ENCODE results near the gene RIOK2. TPM values are rescaled to one million over a fixed set of nuclear protein-coding genes. Genes with fewer than 3 reads are reported as not detected.

The RIOK2 gene
- total and polyA plus RNA-seq, 4 donors, result 4.1 to 11.8 (median 10.1) TPM

GRCh38 chr5:97208184-97208713 is 25.2 kb upstream of the RIOK2 start:
- Histone ChIP-seq H3K4me1 (ENCODE audit: control insufficient read depth in 4 of 4, insufficient read depth in 4 of 4, low read length in 3 of 4) (no peaks in the 10 kb centered on the region), H3K36me3 (ENCODE audit: control insufficient read depth in 4 of 4, insufficient read depth in 3 of 4, low read depth in 1 of 4, low read length in 3 of 4) (no peaks in the 10 kb centered on the region), H3K27me3 (ENCODE audit: control insufficient read depth in 4 of 4, insufficient read depth in 4 of 4, low read length in 3 of 4) (no peaks in the 10 kb centered on the region), H3K27ac (ENCODE audit: low read depth in 1 of 2, low read length in 2 of 2) (no peak overlapping the region), H3K4me3 (ENCODE audit: low read depth in 1 of 3, low read length in 3 of 3) (no peak overlapping the region), H3K9ac (ENCODE audit: low read depth in 1 of 2, low read length in 2 of 2) (no peak overlapping the region), H3K9me3 (ENCODE audit: control insufficient read depth in 4 of 4, low read length in 3 of 4) (peaks cover 0 to 2% (median 0%) of the 10 kb centered on the region in 4 donors)
- TF ChIP-seq ATF3 (IDR thresholded peaks at IDR 0.05), result no peak
- TF ChIP-seq, protein P1, sequence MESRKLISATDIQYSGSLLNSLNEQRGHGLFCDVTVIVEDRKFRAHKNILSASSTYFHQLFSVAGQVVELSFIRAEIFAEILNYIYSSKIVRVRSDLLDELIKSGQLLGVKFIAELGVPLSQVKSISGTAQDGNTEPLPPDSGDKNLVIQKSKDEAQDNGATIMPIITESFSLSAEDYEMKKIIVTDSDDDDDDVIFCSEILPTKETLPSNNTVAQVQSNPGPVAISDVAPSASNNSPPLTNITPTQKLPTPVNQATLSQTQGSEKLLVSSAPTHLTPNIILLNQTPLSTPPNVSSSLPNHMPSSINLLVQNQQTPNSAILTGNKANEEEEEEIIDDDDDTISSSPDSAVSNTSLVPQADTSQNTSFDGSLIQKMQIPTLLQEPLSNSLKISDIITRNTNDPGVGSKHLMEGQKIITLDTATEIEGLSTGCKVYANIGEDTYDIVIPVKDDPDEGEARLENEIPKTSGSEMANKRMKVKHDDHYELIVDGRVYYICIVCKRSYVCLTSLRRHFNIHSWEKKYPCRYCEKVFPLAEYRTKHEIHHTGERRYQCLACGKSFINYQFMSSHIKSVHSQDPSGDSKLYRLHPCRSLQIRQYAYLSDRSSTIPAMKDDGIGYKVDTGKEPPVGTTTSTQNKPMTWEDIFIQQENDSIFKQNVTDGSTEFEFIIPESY (IDR thresholded peaks at IDR 0.05), result no peak
- no peak for TF ChIP-seq SP1 (IDR thresholded peaks at IDR 0.05)
- no peak for TF ChIP-seq GABPA (IDR thresholded peaks at IDR 0.05 in 1 of 2, conservative IDR thresholded peaks at IDR 0.05 in 1 of 2)
- no peak for TF ChIP-seq HNF4G (IDR thresholded peaks at IDR 0.05)
- no peak for TF ChIP-seq FOXA2 (IDR thresholded peaks at IDR 0.05)
- TF ChIP-seq HNF4A (conservative IDR thresholded peaks at IDR 0.05), result no peak
- TF ChIP-seq FOXA1 (IDR thresholded peaks at IDR 0.05), result no peak
- TF ChIP-seq RXRA (IDR thresholded peaks at IDR 0.05), result no peak
- no peak for TF ChIP-seq EGR1 (IDR thresholded peaks at IDR 0.05; ENCODE audit: low read depth in 2 of 2)
- no peak for TF ChIP-seq YY1 (IDR thresholded peaks at IDR 0.05)
- TF ChIP-seq, protein P2, sequence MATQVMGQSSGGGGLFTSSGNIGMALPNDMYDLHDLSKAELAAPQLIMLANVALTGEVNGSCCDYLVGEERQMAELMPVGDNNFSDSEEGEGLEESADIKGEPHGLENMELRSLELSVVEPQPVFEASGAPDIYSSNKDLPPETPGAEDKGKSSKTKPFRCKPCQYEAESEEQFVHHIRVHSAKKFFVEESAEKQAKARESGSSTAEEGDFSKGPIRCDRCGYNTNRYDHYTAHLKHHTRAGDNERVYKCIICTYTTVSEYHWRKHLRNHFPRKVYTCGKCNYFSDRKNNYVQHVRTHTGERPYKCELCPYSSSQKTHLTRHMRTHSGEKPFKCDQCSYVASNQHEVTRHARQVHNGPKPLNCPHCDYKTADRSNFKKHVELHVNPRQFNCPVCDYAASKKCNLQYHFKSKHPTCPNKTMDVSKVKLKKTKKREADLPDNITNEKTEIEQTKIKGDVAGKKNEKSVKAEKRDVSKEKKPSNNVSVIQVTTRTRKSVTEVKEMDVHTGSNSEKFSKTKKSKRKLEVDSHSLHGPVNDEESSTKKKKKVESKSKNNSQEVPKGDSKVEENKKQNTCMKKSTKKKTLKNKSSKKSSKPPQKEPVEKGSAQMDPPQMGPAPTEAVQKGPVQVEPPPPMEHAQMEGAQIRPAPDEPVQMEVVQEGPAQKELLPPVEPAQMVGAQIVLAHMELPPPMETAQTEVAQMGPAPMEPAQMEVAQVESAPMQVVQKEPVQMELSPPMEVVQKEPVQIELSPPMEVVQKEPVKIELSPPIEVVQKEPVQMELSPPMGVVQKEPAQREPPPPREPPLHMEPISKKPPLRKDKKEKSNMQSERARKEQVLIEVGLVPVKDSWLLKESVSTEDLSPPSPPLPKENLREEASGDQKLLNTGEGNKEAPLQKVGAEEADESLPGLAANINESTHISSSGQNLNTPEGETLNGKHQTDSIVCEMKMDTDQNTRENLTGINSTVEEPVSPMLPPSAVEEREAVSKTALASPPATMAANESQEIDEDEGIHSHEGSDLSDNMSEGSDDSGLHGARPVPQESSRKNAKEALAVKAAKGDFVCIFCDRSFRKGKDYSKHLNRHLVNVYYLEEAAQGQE (IDR thresholded peaks at IDR 0.05), result no peak
- no peak for TF ChIP-seq RAD21 (IDR thresholded peaks at IDR 0.05)
- TF ChIP-seq JUND (IDR thresholded peaks at IDR 0.05), result no peak
- no peak for TF ChIP-seq TAF1 (conservative IDR thresholded peaks at IDR 0.05)
- TF ChIP-seq, protein P3, sequence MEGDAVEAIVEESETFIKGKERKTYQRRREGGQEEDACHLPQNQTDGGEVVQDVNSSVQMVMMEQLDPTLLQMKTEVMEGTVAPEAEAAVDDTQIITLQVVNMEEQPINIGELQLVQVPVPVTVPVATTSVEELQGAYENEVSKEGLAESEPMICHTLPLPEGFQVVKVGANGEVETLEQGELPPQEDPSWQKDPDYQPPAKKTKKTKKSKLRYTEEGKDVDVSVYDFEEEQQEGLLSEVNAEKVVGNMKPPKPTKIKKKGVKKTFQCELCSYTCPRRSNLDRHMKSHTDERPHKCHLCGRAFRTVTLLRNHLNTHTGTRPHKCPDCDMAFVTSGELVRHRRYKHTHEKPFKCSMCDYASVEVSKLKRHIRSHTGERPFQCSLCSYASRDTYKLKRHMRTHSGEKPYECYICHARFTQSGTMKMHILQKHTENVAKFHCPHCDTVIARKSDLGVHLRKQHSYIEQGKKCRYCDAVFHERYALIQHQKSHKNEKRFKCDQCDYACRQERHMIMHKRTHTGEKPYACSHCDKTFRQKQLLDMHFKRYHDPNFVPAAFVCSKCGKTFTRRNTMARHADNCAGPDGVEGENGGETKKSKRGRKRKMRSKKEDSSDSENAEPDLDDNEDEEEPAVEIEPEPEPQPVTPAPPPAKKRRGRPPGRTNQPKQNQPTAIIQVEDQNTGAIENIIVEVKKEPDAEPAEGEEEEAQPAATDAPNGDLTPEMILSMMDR (IDR thresholded peaks at IDR 0.05; ENCODE audit: low read depth, low read length, missing input control), result no peak
- WGBS, result 95% methylated on average over 6 of the region's 6 CpGs
- no peak for DNase-seq (ENCODE audit: low spot score)

DNA sequence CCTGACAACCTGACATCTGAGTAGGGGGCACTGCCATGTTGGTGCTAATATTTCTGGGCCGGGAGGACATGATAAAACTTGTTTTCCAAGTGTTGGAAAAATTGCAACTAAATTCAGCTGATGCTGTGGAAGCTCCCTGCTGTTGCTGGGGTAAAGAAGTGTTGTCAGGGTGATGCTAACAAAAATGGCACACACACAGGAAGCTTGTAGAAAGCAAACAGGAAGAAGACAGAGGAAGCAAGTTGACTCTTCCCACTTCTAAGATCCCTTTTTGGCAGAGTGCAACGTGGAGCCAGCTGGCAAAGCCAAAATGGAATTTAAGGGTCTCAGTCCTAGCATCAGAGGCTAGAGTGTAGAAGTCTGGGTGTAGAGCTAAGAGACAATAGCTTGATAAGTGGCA is 11.3 kb upstream of the RIOK2 start:
- no peak for TF ChIP-seq RAD21 (IDR thresholded peaks at IDR 0.05)
- no peak for TF ChIP-seq MAX (IDR thresholded peaks at IDR 0.05)
- no peak for TF ChIP-seq SP1 (IDR thresholded peaks at IDR 0.05)
- TF ChIP-seq HNF4G (IDR thresholded peaks at IDR 0.05), result no peak
- TF ChIP-seq, protein P1 (IDR thresholded peaks at IDR 0.05), result no peak
- TF ChIP-seq FOXA2 (IDR thresholded peaks at IDR 0.05), result no peak
- TF ChIP-seq JUND (IDR thresholded peaks at IDR 0.05), result no peak
- no peak for TF ChIP-seq TAF1 (conservative IDR thresholded peaks at IDR 0.05)
- Histone ChIP-seq H3K9ac (ENCODE audit: low read depth in 1 of 2, low read length in 2 of 2) (no peak overlapping the region), H3K4me3 (ENCODE audit: low read depth in 1 of 3, low read length in 3 of 3) (no peak overlapping the region), H3K27me3 (ENCODE audit: control insufficient read depth in 4 of 4, insufficient read depth in 4 of 4, low read length in 3 of 4) (no peaks in the 10 kb centered on the region), H3K36me3 (ENCODE audit: control insufficient read depth in 4 of 4, insufficient read depth in 3 of 4, low read depth in 1 of 4, low read length in 3 of 4) (no peaks in the 10 kb centered on the region), H3K27ac (ENCODE audit: low read depth in 1 of 2, low read length in 2 of 2) (no peak overlapping the region), H3K4me1 (ENCODE audit: control insufficient read depth in 4 of 4, insufficient read depth in 4 of 4, low read length in 3 of 4) (no peaks in the 10 kb centered on the region), H3K9me3 (ENCODE audit: control insufficient read depth in 4 of 4, low read length in 3 of 4) (no peaks in the 10 kb centered on the region)
- no peak for DNase-seq (ENCODE audit: low spot score)
- WGBS, result 36% methylated on average over 2 of the region's 2 CpGs

Measured in liver (tissue), 9 donors.